Measurements from ENCODE around the gene TIMP2.

The TIMP2 gene

GRCh38 chr17:78934681-78935418 is 9.7 kb upstream of the TIMP2 start:
- TF ChIP-seq CTCF (IDR thresholded peaks at IDR 0.05), result no peak

- no peak for TF ChIP-seq CTCF (IDR thresholded peaks at IDR 0.05)
Observed at GRCh38 chr17:78933959-78934568, 8.9 kb upstream of the TIMP2 start.

DNA sequence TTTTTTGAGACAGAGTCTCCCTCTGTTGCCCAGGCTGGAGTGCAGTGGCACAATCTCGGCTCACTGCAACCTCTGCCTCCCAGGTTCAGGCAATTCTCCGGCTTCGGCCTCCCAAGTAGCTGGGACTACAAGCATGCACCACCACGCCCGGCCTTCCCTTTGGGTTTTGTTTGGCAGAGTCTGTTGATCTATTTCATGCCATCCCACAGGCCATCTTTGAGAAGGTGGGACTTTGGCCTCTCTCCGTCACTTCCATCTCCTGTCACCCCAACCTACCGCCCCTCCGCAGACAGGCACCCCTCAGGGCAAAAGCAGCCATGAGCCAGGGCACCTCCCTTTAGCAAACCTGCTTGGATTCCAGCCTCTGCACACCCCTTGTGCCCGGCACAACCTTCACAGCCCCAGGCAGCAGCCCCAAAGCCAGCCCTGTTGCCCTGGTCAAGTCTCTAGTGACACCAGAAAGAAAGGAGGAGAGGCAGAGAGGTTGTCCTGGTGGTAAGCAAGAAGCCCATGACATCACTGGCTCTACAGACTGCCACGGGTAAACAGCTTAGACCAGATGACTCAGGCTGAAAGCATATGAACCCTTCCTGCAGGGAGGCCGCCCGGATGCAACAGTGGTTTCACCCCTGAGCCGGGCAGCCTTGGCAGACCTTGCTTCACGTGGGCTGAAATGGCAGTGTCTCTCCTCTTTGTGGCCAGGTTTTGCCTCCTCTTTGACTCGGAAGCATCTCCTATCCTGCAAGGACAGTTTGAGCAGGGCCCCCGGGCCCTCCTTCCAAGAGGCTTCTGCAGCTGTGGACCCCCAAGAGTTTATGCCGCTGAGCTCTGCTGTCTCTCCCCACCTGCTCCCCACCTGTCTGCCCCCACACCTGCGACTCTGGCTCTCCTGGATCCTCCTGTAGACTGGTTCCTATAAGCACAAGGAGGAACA is 8.1 kb upstream of the TIMP2 start:
- no peak for TF ChIP-seq CTCF (IDR thresholded peaks at IDR 0.05)

DNA sequence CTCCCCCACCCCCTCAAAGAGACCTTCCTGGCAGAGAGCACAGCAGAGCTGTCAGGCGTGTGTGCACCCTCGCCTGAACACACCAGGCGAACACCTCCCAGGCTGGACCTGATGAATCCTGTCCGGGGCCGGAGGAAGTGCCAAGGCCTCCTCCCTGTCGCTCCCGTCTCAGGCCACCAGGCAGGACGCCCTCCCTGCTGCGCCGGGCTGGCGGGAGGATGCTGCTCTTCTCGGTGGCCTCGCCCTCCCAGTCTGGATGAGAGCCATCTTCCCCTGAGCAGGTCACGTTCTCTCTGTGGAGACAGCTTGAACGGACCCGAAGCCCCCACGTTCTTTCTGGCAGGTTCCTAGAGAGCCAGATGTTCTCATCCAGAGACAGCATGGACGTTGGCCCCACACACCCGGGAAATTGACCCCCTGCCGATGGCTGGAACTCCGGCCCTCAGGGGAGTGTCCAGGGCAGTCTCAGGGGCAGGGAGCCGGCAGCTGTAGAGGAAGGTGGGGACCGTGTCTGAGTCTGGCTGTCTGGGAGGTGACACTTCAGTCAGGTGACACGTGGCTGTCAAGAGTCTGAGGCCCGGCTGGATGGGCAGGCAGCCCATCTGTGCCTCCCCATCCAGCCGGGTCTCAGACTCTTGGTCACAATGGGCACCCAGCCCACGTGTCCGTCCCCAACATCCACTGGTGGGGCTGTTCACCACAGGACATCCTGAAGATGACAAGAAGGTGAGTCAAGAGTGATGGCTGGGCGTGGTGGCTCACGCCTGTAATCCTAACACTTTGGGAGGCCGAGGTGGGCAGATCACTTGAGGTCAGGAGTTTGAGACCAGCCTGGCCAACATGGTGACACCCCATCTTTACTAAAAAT is 5.0 kb upstream of the TIMP2 start:
- TF ChIP-seq CTCF (IDR thresholded peaks at IDR 0.05), result no peak

- TF ChIP-seq CTCF (IDR thresholded peaks at IDR 0.05), result no peak
Observed at GRCh38 chr17:78925662-78926555, 722 bp upstream of the TIMP2 start.

DNA sequence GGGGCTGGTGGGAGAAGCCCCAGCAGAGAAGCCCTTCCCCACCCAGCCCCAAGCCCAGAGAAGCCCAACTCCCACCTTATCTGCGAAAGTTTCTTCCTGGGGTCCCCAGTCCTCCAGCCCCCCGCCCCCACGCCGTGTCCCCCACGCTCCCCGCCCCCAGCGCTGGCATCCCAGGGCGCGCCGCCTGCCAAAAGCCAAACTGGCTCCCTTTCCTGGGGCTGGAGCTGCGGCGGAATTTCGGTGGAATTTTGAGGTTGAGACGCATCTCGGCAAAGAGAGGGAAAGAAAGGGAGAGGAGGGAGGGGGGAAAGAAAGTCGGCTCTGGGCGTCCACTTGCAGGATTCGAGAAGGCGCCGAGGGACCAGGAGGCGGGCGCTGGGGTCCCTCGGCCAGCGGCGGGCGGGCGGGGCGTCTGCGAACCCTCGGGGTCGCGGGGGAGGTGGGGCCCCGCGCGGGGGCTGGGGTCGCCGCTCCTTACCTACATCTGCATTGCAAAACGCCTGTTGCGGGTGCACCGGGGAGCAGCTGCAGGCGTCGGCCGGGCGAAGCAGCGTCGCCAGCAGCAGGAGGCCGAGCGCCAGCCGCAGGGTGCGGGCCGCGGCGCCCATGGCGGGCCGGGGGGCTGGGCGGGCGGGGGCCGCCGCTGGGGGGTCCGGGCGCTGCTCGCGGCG is 571 bp downstream of the TIMP2 start:
- TF ChIP-seq CTCF (IDR thresholded peaks at IDR 0.05), result no peak
